Measurements from ENCODE around the gene INVS.
"Not testable (repeated sequence)": the region's sequence is repeated elsewhere in the genome, so short reads cannot be mapped to it uniquely, and the experiment has no call there.

Gene INVS
- total RNA-seq: 38.8 reads per million, percentile 62 among the genes with 10 or more reads in this experiment

DNA sequence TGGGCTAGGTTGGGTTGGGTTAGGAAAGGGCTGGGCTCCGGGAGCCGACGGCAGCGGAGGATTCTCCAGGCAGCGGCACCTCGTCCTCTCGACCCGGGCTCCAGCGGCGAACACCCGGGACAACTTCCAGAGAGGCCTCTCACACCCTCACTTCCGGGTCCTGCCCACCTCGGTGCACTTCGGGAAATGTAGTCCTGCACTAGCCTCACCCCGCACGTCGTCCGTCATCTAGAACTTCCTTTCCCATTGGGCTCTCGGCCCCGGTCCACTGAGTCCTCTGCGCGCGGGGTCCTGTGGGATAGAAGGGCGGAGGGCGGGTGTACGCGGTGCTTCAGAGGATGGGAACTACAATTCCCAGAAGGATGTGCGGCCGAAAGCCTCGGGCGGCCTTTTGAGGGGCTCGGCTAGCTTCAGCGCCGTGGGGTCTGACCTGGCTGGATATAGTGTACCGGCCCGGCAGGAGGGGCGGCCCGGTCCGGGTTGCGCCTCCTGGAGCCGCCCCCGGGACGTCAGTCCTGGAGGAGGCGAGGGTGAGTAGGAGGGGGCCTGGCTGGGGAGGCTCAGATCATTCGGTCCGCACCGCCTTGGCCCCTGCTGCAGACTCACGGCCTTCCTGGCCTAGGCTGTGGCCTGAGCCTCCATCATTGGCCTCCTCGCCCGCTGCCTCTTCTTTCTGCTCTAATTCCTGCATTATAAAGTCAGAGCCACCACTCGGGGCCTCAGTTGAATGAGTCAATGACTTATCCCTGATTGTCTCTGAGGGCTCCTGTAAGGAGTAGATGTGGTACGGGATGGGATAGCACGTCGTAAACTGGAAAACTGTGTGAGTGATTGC, at the start of gene INVS, which contains the start of gene ERP44:
TSS of gene INVS (plus strand) at position 357 of the 835 bp plus-strand sequence. CDS start 5,279 bp downstream, outside the sequence.
TSS of gene ERP44 (minus strand) at position 114 of the 835 bp plus-strand sequence. CDS start 160 bp downstream, outside the sequence.
- peak; percentile 98 for DNase-seq

GRCh38 chr9:100049551-100049950, 49.5 kb upstream of the INVS start:
- DNase-seq: no peak

DNA sequence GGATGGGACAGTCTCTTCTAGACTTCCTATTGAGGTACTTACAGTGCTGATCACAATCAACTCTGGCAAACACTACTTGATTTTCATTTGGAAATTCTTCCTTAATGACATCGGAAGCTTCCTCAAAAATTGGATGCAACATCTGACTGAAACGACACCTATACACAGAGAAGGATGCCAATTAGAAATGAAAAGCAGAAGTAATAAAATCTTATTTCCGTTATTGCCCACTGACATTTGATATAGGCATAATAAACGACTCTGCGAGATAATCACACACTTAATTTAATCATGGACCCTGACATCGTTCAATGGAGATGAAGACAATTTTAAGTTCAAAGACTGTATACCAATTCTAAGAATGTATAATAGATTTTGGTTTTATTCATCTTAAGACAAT, 46.7 kb upstream of the INVS start:
- DNase-seq: no peak

DNA sequence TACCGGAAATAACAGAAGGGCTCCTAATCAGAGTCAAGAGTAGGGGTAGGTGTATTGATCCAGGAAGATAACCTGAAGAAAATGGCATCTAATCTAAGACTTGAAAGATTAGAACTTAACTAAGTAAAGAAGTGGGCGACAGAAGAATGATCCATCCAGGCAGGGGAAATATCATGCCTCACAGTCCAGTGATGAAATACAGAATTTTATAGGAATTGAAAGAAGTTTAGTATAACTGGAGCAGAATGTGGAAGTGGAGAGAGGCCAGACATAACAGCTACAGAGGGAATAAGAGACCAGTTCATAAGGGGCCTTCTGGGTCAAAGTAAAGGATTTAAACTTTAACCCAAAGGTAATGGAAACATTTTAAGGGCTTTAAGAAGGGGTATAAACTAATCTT, 42.5 kb upstream of the INVS start:
- DNase-seq: no peak

DNA sequence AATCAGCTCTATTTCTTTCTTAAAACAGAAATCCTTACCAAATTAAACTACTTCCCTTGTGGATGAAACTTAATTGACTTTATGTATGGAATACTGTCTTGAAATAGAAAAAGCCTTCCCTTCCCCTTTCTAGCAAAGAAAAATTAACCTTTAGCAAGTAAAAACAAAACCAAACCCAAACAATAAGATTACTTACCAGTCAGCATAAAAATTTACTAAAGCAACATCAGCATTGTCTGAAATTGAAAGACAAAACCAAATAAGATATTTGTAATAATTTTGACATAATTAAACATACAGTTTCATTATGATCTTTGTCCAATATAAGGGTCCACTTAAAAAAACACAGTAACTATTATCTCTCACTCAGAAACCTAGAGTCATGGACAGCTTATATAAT, 41.4 kb upstream of the INVS start:
- no peak for DNase-seq

GRCh38 chr9:100058699-100059579, 40.1 kb upstream of the INVS start:
- no peak for DNase-seq

DNA sequence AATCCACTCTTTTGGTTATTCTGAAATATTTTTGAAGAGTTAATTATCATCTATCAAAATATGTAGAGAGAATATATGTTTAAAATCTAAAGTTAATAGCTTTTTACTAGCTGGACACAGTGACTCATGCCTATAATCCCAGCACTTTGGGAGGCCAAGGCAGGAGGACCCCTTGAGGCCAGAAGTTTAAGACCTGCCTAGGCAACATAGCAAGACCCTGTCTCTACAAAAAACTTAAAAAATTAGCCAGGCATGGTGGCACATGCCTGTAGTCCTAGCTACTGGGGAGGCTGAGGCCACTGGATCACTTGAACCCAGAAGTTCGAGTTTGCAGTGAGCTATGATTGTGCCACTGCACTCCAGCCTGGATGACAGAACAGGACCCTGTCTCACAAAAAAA, 36.4 kb upstream of the INVS start:
- not testable (repeated sequence) for DNase-seq

- no peak for DNase-seq
These were observed 35.9 kb upstream of the INVS start for GRCh38 chr9:100063185-100063584.

- no peak for DNase-seq
These were observed 34.0 kb upstream of the INVS start for GRCh38 chr9:100064872-100065581.

GRCh38 chr9:100066539-100066938, 32.5 kb upstream of the INVS start:
- no peak for DNase-seq

GRCh38 chr9:100067990-100068389, 31.1 kb upstream of the INVS start:
- not testable (repeated sequence) for DNase-seq

DNA sequence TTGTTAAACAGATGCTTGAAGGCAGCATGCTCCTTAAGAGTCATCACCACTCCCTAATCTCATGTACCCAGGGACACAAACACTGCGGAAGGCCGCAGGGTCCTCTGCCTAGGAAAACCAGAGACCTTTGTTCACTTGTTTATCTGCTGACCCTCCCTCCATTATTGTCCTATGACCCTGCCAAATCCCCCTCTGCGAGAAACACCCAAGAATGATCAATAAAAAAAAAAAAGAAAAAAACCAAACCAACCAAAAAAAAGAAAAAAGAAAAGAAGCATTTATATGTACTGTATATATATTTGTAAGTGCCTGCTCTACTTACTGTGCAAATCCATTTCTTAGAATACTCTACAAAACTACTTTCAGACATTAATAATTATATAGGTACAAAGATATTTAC, 30.0 kb upstream of the INVS start:
- DNase-seq: not testable (repeated sequence)

DNA sequence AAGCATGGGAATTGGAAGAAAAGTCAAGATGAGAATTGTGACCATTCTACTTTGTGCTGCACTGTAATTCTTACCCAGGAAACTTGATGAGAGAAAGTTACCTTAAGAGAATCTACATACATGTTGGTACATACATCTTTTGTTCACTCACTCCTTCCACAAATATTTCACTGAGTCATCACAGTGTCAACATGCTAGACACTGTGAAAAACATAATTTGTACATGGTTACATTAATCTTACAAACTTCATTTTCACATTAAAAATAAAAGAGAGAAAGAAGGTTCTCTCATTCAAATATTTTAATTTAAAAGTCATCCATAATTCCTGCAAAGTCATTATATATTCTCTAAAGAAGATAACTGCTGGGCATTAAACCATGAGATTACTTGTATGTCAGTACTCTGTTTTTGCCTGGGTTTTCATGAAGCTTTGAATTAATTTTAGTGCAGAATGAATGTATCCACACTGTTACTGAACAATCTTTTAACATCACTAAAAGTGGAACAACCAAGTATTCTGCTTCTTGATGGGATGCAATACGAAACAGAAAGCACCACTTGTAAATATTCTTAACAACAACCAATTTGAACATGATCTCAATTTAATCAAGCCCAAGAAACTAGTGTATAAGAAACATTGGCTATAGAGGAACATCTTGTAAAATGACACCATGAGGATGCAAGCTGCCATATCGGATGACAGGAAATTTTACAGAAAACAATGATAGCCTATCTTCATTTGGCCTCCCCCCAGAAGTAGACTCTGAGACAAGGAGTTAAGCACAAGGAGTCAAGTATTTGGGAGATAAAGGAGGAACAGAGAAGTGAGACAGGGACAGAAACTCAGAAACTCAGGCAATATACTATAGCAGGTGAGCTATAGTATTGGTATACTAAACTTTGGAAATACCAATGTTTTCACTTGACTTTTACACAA, 28.7 kb upstream of the INVS start:
- DNase-seq: no peak

- DNase-seq: no peak
These were observed 27.8 kb upstream of the INVS start for GRCh38 chr9:100071271-100071670.

GRCh38 chr9:100072805-100073204, 26.2 kb upstream of the INVS start:
- DNase-seq: no peak

DNA sequence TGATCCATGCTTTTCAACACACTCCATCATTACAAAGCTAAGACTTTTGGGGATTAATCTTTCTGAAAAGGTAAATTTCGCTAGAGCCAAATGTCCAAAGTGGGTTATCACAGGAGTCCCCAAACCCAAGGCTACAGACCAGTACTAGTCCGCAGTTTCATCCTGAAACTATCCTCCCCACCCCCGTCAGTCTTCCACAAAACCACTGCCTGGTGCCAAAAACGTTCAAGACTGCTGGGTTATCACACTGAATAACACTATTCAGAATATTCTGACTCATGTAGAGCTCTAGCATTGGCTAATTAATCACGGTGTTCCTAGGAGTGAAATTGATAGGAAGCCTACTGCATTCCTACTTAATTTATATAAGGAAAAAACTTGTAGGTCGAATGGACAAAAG, 24.9 kb upstream of the INVS start:
- no peak for DNase-seq

DNA sequence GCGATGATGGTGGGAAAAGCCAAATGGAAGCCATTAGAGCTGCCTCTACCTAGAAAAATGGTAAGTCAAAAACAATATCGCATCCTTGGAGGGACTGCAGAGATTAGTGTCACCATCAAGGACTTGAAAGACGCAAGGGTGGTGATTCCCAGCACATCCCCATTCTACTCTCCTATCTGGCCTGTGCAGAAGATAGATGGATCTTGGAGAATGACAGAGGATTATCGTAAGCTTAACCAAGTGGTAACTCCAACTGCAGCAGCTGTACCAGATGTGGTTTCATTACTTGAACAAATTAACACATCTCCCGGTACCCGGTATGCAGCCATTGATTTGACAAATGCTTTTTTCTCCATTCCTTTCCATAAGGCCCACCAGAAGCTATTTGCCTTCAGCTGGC, 24.1 kb upstream of the INVS start:
- no peak for DNase-seq

DNA sequence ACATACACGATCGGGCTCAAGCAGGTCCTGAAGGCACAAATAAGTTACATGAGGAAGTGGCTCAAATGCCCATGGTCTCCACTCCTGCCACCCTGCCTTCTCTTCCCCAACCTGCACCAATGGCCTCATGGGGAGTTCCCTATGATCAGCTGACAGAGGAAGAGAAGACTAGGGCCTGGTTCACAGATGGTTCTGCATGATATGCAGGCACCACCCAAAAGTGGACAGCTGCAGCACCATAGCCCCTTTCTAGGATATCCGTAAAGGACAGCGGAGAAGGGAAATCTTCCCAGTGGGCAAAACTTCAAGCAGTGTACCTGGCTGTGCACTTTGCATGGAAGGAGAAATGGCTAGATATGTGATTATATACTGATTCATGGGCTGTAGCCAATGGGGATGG, 22.8 kb upstream of the INVS start:
- not testable (repeated sequence) for DNase-seq

DNA sequence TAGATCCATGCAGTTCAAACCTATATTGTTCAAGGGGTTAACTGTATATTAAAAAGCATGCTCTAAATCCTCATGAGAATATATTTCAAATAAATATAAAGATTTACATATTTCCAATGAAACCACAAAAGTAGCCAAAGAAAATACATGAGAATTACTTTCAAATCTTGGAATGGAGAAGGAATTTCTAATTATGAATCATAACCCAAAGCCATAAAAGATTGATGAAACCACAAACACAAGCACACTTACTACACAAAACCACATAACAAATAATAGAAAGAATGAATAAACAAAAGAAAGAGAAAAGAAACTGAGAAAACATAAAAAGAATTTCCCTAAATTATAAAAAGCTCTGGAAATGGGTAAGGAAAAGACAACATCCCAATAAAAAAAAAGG, 16.3 kb upstream of the INVS start:
- DNase-seq: no peak

DNA sequence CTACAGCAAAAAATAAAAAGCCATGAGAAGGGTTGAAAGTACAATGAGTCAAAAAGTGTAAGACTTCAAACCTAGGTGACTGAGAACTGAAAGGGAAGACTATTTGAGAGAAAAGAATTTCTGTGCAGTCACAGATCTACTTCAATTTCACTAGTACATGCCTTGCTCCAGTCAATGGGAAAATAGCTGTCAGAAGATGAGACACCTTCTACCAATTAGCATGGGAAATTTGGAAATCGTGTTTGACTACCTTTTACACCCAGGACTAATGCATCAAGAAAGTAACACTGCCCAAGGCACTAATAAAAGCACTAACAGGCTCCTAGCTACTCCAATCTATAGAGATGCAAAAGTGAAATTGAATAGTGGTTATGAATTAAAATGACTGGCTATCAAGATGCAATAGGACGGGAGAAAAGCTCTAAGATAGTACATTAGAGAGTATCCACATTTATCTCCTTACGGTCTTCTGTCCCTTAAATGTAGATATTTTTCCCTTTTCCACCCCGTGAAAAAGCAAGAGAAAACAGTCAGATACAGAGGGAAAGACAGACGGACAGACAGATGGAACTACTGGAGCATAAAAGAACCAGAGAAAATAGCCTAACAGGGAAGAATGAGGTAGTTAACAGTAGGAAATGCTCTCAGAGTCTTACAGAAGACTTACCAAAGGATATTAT, 15.5 kb upstream of the INVS start:
- DNase-seq: no peak

GRCh38 chr9:100084128-100084453, 15.0 kb upstream of the INVS start:
- DNase-seq: no peak
